K562 (cell line): ENCODE results near the gene RREB1. TPM values are rescaled to one million over a fixed set of nuclear protein-coding genes. Genes with fewer than 3 reads are reported as not detected.
A peak's percentile ranks its signal among the peaks of the same experiment; 100 is the strongest.

ENCODE experiments used
- ATAC-seq: fragments of 200-7000 bp; cut with Tn5 transposase; 3 replicates; pipeline ENCODE4 v1.9.1; 2020; ENCODE audit warnings: moderate library complexity
- BruUV-seq: library from RNA; stranded (reverse); fragments of 400-500 nt; replicated peaks from 2 replicates; lab custom pipeline; 2021; lab: Mats Ljungman, UMichigan
- CTCF ChIA-PET: fragments of 300-600 bp; formaldehyde crosslinking; extraction: SDS; loops from one replicate; lab custom pipeline; 2021; ENCODE audit warnings: low intra/inter-chr PET ratio; lab: Yijun Ruan, JAX
- POLR2A ChIA-PET: fragments of 300-600, 350-650 bp; sonication (Branson Sonifier 250); formaldehyde crosslinking; extraction: SDS; loops from one replicate; lab custom pipeline; 2021; ENCODE audit warnings: antibody characterized with exemption, inconsistent platforms; lab: Yijun Ruan, JAX
- DNase-seq, 4 experiments: peaks; one replicate each; pipeline versions ENCODE4 v3.0.0 to v3.0.0-alpha.2; 2011 to 2018; ENCODE audit warnings: low spot score in 3 of 4, mixed read lengths in 3 of 4; ENCODE audit errors: extremely low read depth in 1 of 4
- FAIRE-seq: peaks from 2 replicates; lab custom pipeline; 2011; peaks lifted over from hg19 to GRCh38; lab: Jason Lieb, UNC
- H2AFZ ChIP-seq: 2 replicates; pipeline ENCODE4 v1.6.0; 2011; ENCODE audit warnings: low read depth, low read length, control low read depth, inconsistent platforms
- H3K27ac ChIP-seq: fragments of 200-600 bp; 3 replicates; pipeline ENCODE4 v1.8.0; 2011; ENCODE audit warnings: low read depth, mild to moderate bottlenecking, control low read depth, inconsistent platforms, low read length, moderate library complexity, mixed read lengths; ENCODE audit errors: extremely low read depth
- H3K27me3 ChIP-seq, 2 experiments: fragments of 300-600 bp in 1 of 2; 2 replicates in 1 of 2; 3 replicates in 1 of 2; pipeline versions ENCODE4 v1.6.0 to v1.8.0; 2011; ENCODE audit warnings: inconsistent platforms in 2 of 2, low read length in 2 of 2, mild to moderate bottlenecking in 1 of 2, mixed read lengths in 1 of 2, moderate library complexity in 1 of 2; ENCODE audit not compliant: control insufficient read depth in 2 of 2, insufficient read depth in 2 of 2
- H3K36me3 ChIP-seq: fragments of 300-600 bp; 3 replicates; pipeline ENCODE4 v1.8.0; 2011; ENCODE audit warnings: mild to moderate bottlenecking, low read length, inconsistent platforms; ENCODE audit not compliant: control insufficient read depth, insufficient read depth
- H3K4me1 ChIP-seq, 2 experiments: fragments of 200-600 bp in 1 of 2; replicated peaks in 1 of 2; 2 replicates in 1 of 2; 3 replicates in 1 of 2; pipeline versions ENCODE4 v1.5.1 to v1.8.0; 2011; ENCODE audit warnings: inconsistent platforms in 2 of 2, low read length in 2 of 2, mild to moderate bottlenecking in 1 of 2, mixed read lengths in 1 of 2, moderate library complexity in 1 of 2; ENCODE audit not compliant: control insufficient read depth in 2 of 2, insufficient read depth in 2 of 2
- H3K4me2 ChIP-seq: 2 replicates; pipeline ENCODE4 v1.6.1; 2011; ENCODE audit warnings: low read length, control low read depth, inconsistent platforms, mixed read lengths; ENCODE audit not compliant: insufficient read depth
- H3K4me3 ChIP-seq: fragments of 200-600 bp; sonication (generic), shearing (Covaris generic); 2 replicates; pipeline ENCODE4 v1.5.1; 2016; ENCODE audit warnings: control low read depth, inconsistent platforms
- H3K79me2 ChIP-seq: fragments of 200-600 bp; 3 replicates; pipeline ENCODE4 v1.8.0; 2011; ENCODE audit warnings: low read length, inconsistent platforms; ENCODE audit not compliant: control insufficient read depth, insufficient read depth
- H3K9ac ChIP-seq, 2 experiments: 2 replicates each; pipeline versions ENCODE4 v1.6.0 to v1.6.1; 2011; ENCODE audit warnings: low read depth in 2 of 2, low read length in 2 of 2, control low read depth in 1 of 2, inconsistent platforms in 1 of 2, mild to moderate bottlenecking in 1 of 2, mixed read lengths in 1 of 2; ENCODE audit not compliant: insufficient read depth in 1 of 2
- H3K9me1 ChIP-seq: one replicate; pipeline ENCODE4 v1.6.0; 2011; ENCODE audit warnings: inconsistent platforms, mild to moderate bottlenecking, low read length, moderate library complexity; ENCODE audit not compliant: control insufficient read depth, insufficient read depth
- H3K9me3 ChIP-seq: replicated peaks from 2 replicates; pipeline ENCODE4 v1.5.1; 2011; ENCODE audit warnings: low read depth, low read length, inconsistent platforms; ENCODE audit not compliant: control insufficient read depth, insufficient read depth
- H4K20me1 ChIP-seq: replicated peaks from 2 replicates; pipeline ENCODE4 v1.6.1; 2011; ENCODE audit warnings: low read length, inconsistent platforms, mixed read lengths; ENCODE audit not compliant: control insufficient read depth, insufficient read depth
- POLR2A ChIP-seq: fragments of 450-650 bp; conservative IDR thresholded peaks from 2 replicates; pipeline ENCODE4 v1.6.1; 2016
- ZNF121 ChIP-seq: sonication (generic); formaldehyde crosslinking; conservative IDR thresholded peaks from 2 replicates; pipeline ENCODE4 v1.8.0; 2022; ENCODE audit warnings: missing genetic modification reagents
- ZNF75A ChIP-seq: fragments of 450-650 bp; formaldehyde crosslinking; IDR thresholded peaks from 2 replicates; pipeline ENCODE4 v1.4.0; 2020; ENCODE audit warnings: mild to moderate bottlenecking
- WGBS: fragments of 100-300 bp; shearing (Covaris generic); methylation state at CpG from one replicate; pipeline ENCODE4 v1.1.6; 2016; ENCODE audit warnings: low coverage, mixed read lengths; ENCODE audit not compliant: insufficient coverage; ENCODE audit errors: missing lambda C conversion rate; 5-methylcytosine and 5-hydroxymethylcytosine counted together
- in situ Hi-C: fragments of 300-500 bp; cut with MboI; formaldehyde crosslinking; loops from 4 replicates; pipeline ENCODE4 v1.15.0; 2018; ENCODE audit warnings: inconsistent platforms, mixed read lengths
- intact Hi-C: fragments of 100-400 bp; cut with micrococcal nuclease; formaldehyde crosslinking; loops from 2 replicates; pipeline ENCODE4 v1.14.2; 2022
- polyA plus RNA-seq, 8 experiments: library from polyadenylated mRNA; depleted of rRNA in 4 of 8; stranded (reverse) in 5 of 8; unstranded in 3 of 8; fragments of >200 nt; fragmentation: Nextera tagmentation in 2 of 8; fragmentation: Illumina TruSeq in 1 of 8; extraction: Ambion mirVana in 2 of 8; extraction: Trizol in 1 of 8; gene quantifications; 2 replicates each; pipeline versions ENCODE4 v1.2.1 to v1.2.3, GENCODE V29; 2011 to 2014; ENCODE audit warnings: inconsistent platforms in 1 of 8, missing spikeins in 1 of 8
- total RNA-seq, 7 experiments: library from RNA; depleted of rRNA in 6 of 7; stranded (reverse); fragments of >200 nt in 6 of 7; fragmentation: Illumina TruSeq in 2 of 7; extraction: Trizol in 2 of 7; gene quantifications; 2 replicates each; pipeline versions ENCODE4 v1.2.1 to v1.2.3, GENCODE V29; 2011 to 2021; ENCODE audit warnings: low replicate concordance in 1 of 7
- TF ChIP-seq, protein P1 (sequence below), 2 experiments: fragments of 450-650 bp; IDR thresholded peaks; 2 replicates each; pipeline ENCODE4 v1.6.1; 2018; ENCODE audit warnings: mild to moderate bottlenecking in 2 of 2, low read depth in 1 of 2; ENCODE audit not compliant: partially characterized antibody in 2 of 2

Gene RREB1
- total and polyA plus RNA-seq, 9 of the 15 experiments (the other 6 are each of a cell fraction or from before 2014, with no cell fraction given): 3.3 to 64.2 (median 19.3) TPM

DNA sequence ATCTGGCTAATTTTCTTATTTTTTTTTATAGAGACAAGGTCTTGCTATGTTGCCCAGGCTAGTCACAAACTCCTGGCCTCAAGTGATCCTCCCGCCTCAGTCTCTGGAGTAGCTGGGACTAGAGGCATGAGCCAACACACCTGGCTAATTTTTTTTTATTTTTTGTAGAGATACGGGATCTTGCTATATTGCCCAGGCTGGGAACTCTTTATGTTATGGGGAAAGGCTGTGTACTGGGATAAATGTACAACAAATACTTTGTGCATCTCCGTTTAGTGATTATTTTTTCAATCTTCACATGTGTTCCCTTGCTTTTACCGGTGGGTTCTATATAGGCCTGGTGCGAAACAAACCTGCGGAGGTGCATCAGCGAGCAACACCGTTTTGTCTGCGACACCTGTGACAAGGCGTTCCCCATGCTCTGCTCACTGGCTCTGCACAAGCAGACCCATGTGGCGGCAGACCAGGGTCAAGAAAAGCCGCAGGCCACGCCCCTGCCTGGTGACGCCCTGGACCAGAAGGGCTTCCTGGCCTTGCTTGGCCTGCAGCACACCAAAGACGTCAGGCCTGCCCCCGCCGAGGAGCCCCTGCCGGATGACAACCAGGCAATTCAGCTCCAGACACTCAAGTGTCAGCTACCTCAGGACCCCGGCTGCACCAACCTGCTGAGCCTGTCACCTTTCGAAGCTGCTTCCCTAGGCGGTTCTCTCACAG is 121.1 kb downstream of the RREB1 start:
- H3K4me2 ChIP-seq: no peak overlapping the region
- H3K9me3 ChIP-seq: no peaks in the 10 kb centered on the region
- peaks cover 87% of the 10 kb centered on the region for H3K36me3 ChIP-seq
- H3K27ac ChIP-seq: no peak overlapping the region
- H3K4me1 ChIP-seq: peaks cover 0 to 17% of the 10 kb centered on the region in 2 experiments; a peak in 3 of 5 replicates
- H3K4me3 ChIP-seq: no peak overlapping the region
- POLR2A ChIA-PET: interaction anchor here (0.7 to 1.2 kb wide), 2 partner anchors 16 to 192 kb away, joined by 3 read pairs; no protein-coding TSS in a partner anchor
- in situ Hi-C loops (loop anchor here (25.0 kb wide), 1 partner anchor 542 kb away; no protein-coding TSS in a partner anchor), intact Hi-C loops (no loop called here)
- H4K20me1 ChIP-seq: no peaks in the 10 kb centered on the region
- no peak for FAIRE-seq
- peaks cover 7% of the 10 kb centered on the region for H3K79me2 ChIP-seq
- no peak for DNase-seq
- no peaks in the 10 kb centered on the region for H3K27me3 ChIP-seq
- no peaks in the 10 kb centered on the region for H3K9me1 ChIP-seq
- no peak for ATAC-seq
- CTCF ChIA-PET: no interaction called here
- TF ChIP-seq POLR2A (no peak), ZNF121 (CRISPR knock-in tag) (peak; percentile 60), ZNF75A (CRISPR knock-in tag) (no peak)
- TF ChIP-seq, protein P1, sequence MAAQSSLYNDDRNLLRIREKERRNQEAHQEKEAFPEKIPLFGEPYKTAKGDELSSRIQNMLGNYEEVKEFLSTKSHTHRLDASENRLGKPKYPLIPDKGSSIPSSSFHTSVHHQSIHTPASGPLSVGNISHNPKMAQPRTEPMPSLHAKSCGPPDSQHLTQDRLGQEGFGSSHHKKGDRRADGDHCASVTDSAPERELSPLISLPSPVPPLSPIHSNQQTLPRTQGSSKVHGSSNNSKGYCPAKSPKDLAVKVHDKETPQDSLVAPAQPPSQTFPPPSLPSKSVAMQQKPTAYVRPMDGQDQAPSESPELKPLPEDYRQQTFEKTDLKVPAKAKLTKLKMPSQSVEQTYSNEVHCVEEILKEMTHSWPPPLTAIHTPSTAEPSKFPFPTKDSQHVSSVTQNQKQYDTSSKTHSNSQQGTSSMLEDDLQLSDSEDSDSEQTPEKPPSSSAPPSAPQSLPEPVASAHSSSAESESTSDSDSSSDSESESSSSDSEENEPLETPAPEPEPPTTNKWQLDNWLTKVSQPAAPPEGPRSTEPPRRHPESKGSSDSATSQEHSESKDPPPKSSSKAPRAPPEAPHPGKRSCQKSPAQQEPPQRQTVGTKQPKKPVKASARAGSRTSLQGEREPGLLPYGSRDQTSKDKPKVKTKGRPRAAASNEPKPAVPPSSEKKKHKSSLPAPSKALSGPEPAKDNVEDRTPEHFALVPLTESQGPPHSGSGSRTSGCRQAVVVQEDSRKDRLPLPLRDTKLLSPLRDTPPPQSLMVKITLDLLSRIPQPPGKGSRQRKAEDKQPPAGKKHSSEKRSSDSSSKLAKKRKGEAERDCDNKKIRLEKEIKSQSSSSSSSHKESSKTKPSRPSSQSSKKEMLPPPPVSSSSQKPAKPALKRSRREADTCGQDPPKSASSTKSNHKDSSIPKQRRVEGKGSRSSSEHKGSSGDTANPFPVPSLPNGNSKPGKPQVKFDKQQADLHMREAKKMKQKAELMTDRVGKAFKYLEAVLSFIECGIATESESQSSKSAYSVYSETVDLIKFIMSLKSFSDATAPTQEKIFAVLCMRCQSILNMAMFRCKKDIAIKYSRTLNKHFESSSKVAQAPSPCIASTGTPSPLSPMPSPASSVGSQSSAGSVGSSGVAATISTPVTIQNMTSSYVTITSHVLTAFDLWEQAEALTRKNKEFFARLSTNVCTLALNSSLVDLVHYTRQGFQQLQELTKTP (IDR thresholded peaks at IDR 0.05; ENCODE audit: low read depth in 1 of 2, partially characterized antibody in 2 of 2): no peak
- TF ChIP-seq, all 486 proteins: peak for 1
- no TSS peak for BruUV-seq
- no peak overlapping the region for H3K9ac ChIP-seq
- 94% methylated on average over 21 of the region's 21 CpGs for WGBS
- H2AFZ ChIP-seq: no peak overlapping the region
